A204.1 (cell line): ENCODE data around the gene LRIT2.
"Not testable (repeated sequence)": the region's sequence is repeated elsewhere in the genome, so short reads cannot be mapped to it uniquely, and the experiment has no call there.

Source experiments
- FAIRE-seq: peaks from 2 replicates; lab custom pipeline; 2012; peaks lifted over from hg19 to GRCh38; lab: Jason Lieb, UNC

The LRIT2 gene

DNA sequence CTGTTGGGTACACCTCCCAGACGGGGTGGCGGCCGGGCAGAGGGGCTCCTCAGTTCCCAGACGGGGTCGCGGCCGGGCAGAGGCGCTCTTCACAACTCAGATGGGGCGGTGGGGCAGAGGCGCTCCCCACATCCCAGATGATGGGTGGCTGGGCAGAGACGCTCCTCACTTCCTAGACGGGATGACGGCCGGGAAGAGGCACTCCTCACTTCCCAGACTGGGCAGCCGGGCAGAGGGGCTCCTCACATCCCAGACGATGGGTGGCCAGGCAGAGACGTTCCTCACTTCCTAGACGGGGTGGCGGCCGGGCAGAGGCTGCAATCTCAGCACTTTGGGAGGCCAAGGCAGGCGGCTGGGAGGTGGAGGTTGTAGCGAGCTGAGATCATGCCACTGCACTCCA is 45.0 kb downstream of the LRIT2 start:
- not testable (repeated sequence) for FAIRE-seq

DNA sequence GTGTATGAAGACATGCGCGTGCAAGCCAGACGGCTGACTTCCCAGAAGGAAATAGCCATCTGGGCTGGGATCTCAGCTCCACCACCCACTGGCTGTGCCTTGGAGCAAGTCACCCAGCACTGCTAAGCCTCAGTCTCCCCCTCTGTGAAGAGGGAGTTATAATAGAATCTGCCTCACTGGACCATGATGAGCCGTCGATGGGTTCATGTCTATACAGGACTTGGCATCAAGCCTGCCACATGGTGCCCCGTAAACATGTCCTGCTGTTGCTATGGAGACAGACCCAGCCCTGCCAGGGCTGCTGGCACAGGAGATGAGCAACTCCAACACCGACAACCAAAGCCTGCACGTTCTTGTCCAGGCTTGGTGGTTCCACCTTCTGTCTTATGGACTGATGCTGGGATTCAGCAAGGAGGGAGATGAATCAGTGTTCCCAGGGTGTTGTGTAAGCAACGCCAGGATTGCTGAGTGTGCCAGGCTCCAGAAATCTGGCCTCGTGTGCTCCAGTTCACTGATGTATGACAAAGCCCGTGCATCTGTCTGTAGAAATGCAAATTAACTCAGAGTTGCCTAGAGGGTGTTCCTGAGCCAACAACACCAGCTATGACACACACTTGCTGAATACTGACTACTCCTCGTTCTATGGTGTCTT is 46.2 kb downstream of the LRIT2 start:
- FAIRE-seq: no peak

DNA sequence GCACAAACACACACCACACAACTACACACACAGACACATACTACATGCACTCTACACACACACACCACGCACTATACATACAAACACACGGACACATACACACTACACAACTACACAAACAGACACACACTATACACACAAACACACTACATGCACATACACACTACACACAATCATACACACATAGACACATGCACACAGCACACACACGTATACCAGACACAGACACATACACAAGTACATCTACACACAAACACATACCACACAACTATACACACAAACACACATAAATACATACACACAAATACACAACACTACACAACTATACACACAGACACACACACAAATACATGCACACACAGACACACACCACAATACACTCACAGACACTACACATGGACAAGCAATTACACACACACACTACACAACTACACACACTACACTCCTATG is 47.2 kb downstream of the LRIT2 start:
- FAIRE-seq: no peak

DNA sequence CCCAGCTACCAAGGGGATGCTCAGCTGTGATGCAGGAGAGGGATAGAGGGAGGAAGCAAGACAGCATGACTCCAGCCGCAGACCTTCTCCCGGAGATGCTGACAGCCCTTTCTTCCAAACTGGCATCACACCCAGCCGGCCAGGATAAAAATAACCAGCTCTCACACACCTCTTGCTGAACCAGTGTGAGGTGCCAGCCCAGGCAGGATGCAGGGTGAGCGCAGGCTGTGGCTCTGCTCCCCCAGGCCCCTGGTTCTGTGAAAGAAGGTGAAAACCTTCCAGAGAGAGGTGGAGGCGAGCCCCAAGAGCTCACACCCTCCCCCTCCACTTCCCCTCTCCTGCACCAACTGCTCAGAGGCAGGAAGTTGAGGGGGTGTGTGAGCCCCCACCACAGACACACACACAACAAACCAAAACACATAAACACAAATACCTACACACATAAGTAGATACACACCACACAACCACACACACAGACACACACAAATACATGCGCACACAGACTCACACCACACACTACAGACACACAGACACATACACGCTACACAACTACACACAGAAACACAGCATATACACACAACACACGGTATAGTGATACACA is 47.7 kb downstream of the LRIT2 start:
- FAIRE-seq: no peak

DNA sequence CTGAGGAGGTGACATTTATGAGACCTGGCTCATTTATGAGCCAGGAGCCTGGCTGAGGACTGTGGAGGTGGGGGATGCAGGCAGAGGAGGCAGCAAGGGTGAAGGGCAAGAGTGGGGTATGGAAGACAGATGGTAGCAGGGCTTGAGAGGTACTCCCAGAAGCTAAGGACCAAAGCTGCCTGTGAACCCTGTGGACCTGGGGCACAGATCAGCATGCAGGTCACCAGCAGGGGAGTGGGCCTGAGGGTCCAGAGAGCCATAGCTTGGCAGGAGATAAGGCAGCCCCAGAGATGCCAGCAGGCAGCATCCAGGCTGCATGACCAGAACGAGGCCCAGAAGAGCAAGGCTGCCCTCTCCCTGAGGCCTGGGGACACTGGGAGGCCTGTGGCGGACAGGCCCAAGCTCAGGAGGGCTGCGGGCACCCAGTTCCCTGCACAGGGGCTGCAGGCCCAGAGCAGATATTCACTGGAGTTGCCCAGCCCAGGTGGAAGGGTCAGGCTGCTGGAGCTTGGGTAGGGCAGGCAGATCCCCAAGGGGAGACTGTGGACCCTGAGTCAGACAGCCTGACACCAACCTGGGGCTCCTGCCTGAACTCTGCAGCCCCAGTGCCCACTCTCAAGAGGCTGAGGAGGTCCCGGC is 48.4 kb downstream of the LRIT2 start:
- no peak for FAIRE-seq

DNA sequence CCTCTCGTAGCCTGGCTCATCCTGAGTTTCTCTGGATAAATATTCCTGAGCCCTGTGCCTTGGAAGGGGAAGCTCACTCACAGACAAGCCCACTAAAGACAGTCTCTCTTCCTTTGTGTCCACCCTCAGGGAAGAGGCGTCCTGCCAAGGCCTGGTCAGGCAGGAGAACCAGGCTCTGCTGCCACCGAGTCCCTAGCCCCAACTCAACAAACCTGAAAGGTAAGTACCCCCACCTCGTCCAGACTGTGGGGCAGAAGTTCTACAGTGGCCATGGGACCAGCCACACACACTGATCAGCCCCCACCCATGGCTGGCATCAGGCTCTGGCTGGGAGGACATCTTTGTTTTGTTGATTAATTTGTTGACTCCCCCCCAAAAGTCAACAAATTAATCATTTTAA is 49.0 kb downstream of the LRIT2 start:
- no peak for FAIRE-seq

DNA sequence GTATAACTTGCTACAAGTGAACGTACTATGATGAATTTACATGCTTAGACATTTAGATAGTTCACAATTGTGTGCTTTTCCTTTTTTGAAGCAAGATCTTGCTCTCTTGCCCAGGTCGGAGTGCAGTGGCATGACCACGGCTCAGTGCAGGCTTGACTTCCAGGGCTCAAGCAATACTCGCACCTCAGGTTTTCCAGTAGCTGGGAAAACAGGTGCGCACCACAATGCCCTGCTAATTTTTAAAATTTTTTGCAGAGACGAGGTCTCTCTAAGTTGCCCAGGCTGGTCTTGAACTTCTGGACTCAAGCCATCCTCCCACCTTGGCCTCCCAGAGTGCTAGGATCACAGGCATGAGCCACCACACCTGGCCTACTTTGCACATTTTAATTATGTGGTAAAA is 49.9 kb downstream of the LRIT2 start:
- no peak for FAIRE-seq

DNA sequence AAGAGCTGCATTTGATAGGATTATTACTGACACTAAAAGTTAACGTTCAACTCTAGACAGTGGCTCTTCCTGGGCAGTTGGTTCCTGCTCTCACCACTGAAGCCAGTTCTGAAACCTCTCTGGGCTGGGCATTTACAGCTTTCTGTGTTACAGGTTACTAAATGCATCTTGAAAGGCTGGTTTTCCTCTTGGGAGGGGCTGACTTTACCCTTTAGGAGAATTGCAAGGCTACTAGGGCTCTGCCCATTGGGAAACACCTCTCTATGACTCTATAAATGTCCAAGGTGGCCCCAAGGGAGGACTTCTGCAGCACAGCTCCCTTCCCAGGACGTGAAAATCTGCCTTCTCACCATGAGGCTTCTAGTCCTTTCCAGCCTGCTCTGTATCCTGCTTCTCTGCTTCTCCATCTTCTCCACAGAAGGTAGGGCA is 51.8 kb downstream of the LRIT2 start, which contains the start of gene GPR15LG:
GPR15LG (plus strand) TSS at position 301 of the 429 bp plus-strand sequence; CDS start at position 352, 51 bp downstream.
- no peak for FAIRE-seq

DNA sequence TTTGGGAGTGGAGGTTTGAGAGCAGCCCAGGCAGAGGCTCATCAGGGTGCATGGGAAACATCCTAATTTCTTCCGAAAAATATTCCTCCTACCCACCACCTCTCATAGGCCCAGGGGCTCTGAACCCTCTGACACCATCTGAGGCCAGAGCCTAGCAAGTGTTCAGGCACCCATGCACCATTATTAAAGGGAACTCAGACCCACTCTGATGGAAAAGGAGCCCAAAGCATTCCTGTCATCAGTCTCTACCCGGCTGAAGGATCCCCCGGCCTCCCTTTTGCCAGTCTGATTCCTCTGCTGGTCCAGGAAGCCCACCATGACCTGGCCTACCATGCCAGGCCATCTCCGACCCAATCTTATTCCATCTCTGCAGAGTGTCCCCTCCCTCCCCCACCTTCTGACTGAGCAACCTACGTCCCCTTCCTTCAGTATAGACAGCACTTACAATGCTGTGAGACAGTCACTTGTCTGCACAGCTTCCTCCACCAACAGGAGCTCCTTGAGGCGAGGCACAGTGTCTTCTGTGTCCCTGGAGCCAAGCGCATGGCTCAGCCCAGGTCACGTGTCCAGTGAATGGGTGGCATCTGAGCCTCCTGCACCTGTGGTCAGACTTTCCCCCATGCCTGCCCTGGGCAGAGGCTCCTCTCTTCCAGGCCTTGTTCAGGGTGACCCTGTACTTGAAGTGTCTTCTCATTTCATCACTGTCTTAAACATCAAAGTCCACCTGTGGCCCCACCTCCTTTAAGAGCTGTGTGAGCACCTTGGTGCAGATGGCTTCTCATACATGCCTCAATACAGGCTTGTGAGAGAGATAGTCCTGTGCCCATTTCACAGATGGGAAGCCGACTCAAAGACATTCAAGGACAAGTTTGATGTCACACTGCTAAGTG is 52.6 kb downstream of the LRIT2 start:
- FAIRE-seq: no peak

DNA sequence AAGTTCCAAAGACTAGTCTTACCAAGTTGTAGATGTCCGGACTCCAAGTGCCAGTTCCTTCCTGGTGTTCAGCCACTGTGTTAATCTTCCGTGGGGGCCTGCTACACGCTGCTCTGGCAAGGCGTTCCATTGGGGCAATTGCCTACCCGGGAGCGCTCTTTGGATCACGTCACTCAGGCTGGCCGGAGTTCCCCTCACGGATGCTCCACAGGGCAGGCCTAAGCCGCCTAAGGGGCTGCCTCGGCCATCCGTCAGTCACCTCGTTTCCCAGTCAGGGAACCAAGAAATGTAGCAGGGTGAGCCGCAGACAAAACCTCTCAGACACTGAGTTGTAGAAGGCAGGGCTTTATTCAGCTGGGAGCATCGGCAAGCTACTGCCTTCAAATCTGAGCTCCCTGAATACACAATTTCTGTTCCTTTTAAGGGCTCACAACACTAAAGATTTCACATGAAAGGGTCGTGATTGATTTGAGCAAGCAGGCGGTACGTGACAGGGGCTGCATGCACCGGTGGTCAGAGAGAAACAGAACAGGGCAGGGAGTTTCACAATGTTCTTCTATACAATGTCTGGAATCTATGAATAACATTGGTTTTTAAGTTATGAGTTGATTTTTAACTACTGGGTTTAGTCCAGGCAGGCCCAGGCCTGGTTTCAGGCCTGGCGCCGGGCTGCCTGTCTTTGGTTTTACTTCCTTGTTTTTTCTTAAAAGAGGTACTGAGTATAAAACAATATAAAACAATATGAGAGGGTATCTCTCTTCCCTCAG is 53.5 kb downstream of the LRIT2 start:
- not testable (repeated sequence) for FAIRE-seq

DNA sequence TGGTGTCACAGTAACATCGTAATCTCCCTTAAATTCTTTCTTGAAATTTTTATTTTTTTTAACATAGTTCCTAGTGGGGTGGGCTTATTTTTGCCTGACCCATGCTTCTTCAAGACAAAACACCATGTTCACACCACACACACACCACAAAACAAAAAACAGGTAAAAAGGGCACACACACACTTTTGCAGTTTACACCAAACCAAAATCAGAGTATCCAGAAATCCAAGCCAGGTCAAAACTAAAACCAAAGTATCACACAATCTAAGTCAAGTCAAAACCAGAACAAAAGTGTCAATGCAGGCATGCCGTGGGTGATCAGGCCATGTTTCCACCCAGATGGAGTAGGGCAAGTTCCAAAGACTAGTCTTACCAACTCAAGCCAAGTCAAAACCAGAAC is 54.1 kb downstream of the LRIT2 start:
- FAIRE-seq: not testable (repeated sequence)
